K562 (cell line): ENCODE data around the gene SLC26A1. TPM values are rescaled to one million over a fixed set of nuclear protein-coding genes. Genes with fewer than 3 reads are reported as not detected.
"Not testable (repeated sequence)": the region's sequence is repeated elsewhere in the genome, so short reads cannot be mapped to it uniquely, and the experiment has no call there.

Source experiments
- ATAC-seq: fragments of 200-7000 bp; cut with Tn5 transposase; 3 replicates; pipeline ENCODE4 v1.9.1; 2020; ENCODE audit warnings: moderate library complexity
- BruUV-seq: library from RNA; stranded (reverse); fragments of 400-500 nt; replicated peaks from 2 replicates; lab custom pipeline; 2021; lab: Mats Ljungman, UMichigan
- CTCF ChIA-PET: fragments of 300-600 bp; formaldehyde crosslinking; extraction: SDS; loops from one replicate; lab custom pipeline; 2021; ENCODE audit warnings: low intra/inter-chr PET ratio; lab: Yijun Ruan, JAX
- POLR2A ChIA-PET: fragments of 300-600, 350-650 bp; sonication (Branson Sonifier 250); formaldehyde crosslinking; extraction: SDS; loops from one replicate; lab custom pipeline; 2021; ENCODE audit warnings: antibody characterized with exemption, inconsistent platforms; lab: Yijun Ruan, JAX
- DNase-seq, 4 experiments: peaks; one replicate each; pipeline versions ENCODE4 v3.0.0 to v3.0.0-alpha.2; 2011 to 2018; ENCODE audit warnings: low spot score in 3 of 4, mixed read lengths in 3 of 4; ENCODE audit errors: extremely low read depth in 1 of 4
- FAIRE-seq: peaks from 2 replicates; lab custom pipeline; 2011; peaks lifted over from hg19 to GRCh38; lab: Jason Lieb, UNC
- H2AFZ ChIP-seq: 2 replicates; pipeline ENCODE4 v1.6.0; 2011; ENCODE audit warnings: low read depth, low read length, control low read depth, inconsistent platforms
- H3K27ac ChIP-seq: fragments of 200-600 bp; 3 replicates; pipeline ENCODE4 v1.8.0; 2011; ENCODE audit warnings: low read depth, mild to moderate bottlenecking, control low read depth, inconsistent platforms, low read length, moderate library complexity, mixed read lengths; ENCODE audit errors: extremely low read depth
- H3K27me3 ChIP-seq, 2 experiments: fragments of 300-600 bp in 1 of 2; 2 replicates in 1 of 2; 3 replicates in 1 of 2; pipeline versions ENCODE4 v1.6.0 to v1.8.0; 2011; ENCODE audit warnings: inconsistent platforms in 2 of 2, low read length in 2 of 2, mild to moderate bottlenecking in 1 of 2, mixed read lengths in 1 of 2, moderate library complexity in 1 of 2; ENCODE audit not compliant: control insufficient read depth in 2 of 2, insufficient read depth in 2 of 2
- H3K36me3 ChIP-seq: fragments of 300-600 bp; 3 replicates; pipeline ENCODE4 v1.8.0; 2011; ENCODE audit warnings: mild to moderate bottlenecking, low read length, inconsistent platforms; ENCODE audit not compliant: control insufficient read depth, insufficient read depth
- H3K4me1 ChIP-seq, 2 experiments: fragments of 200-600 bp in 1 of 2; replicated peaks in 1 of 2; 2 replicates in 1 of 2; 3 replicates in 1 of 2; pipeline versions ENCODE4 v1.5.1 to v1.8.0; 2011; ENCODE audit warnings: inconsistent platforms in 2 of 2, low read length in 2 of 2, mild to moderate bottlenecking in 1 of 2, mixed read lengths in 1 of 2, moderate library complexity in 1 of 2; ENCODE audit not compliant: control insufficient read depth in 2 of 2, insufficient read depth in 2 of 2
- H3K4me2 ChIP-seq: 2 replicates; pipeline ENCODE4 v1.6.1; 2011; ENCODE audit warnings: low read length, control low read depth, inconsistent platforms, mixed read lengths; ENCODE audit not compliant: insufficient read depth
- H3K4me3 ChIP-seq: fragments of 200-600 bp; sonication (generic), shearing (Covaris generic); 2 replicates; pipeline ENCODE4 v1.5.1; 2016; ENCODE audit warnings: control low read depth, inconsistent platforms
- H3K79me2 ChIP-seq: fragments of 200-600 bp; 3 replicates; pipeline ENCODE4 v1.8.0; 2011; ENCODE audit warnings: low read length, inconsistent platforms; ENCODE audit not compliant: control insufficient read depth, insufficient read depth
- H3K9ac ChIP-seq, 2 experiments: 2 replicates each; pipeline versions ENCODE4 v1.6.0 to v1.6.1; 2011; ENCODE audit warnings: low read depth in 2 of 2, low read length in 2 of 2, control low read depth in 1 of 2, inconsistent platforms in 1 of 2, mild to moderate bottlenecking in 1 of 2, mixed read lengths in 1 of 2; ENCODE audit not compliant: insufficient read depth in 1 of 2
- H3K9me1 ChIP-seq: one replicate; pipeline ENCODE4 v1.6.0; 2011; ENCODE audit warnings: inconsistent platforms, mild to moderate bottlenecking, low read length, moderate library complexity; ENCODE audit not compliant: control insufficient read depth, insufficient read depth
- H3K9me3 ChIP-seq: replicated peaks from 2 replicates; pipeline ENCODE4 v1.5.1; 2011; ENCODE audit warnings: low read depth, low read length, inconsistent platforms; ENCODE audit not compliant: control insufficient read depth, insufficient read depth
- H4K20me1 ChIP-seq: replicated peaks from 2 replicates; pipeline ENCODE4 v1.6.1; 2011; ENCODE audit warnings: low read length, inconsistent platforms, mixed read lengths; ENCODE audit not compliant: control insufficient read depth, insufficient read depth
- C11orf30 ChIP-seq: fragments of 450-650 bp; IDR thresholded peaks from 2 replicates; pipeline ENCODE4 v1.6.1; 2016; ENCODE audit warnings: low read depth, mild to moderate bottlenecking
- EP400 ChIP-seq: fragments of 450-650 bp; IDR thresholded peaks from 2 replicates; pipeline ENCODE4 v1.6.1; 2017; ENCODE audit warnings: antibody characterized with exemption, mild to moderate bottlenecking, moderate library complexity
- HDAC2 ChIP-seq: fragments of 450-650 bp; IDR thresholded peaks from 2 replicates; pipeline ENCODE4 v1.6.1; 2016; ENCODE audit warnings: mild to moderate bottlenecking
- L3MBTL2 ChIP-seq: fragments of 450-650 bp; IDR thresholded peaks from 2 replicates; pipeline ENCODE4 v1.6.1; 2016; ENCODE audit warnings: mild to moderate bottlenecking, moderate library complexity
- MAFG ChIP-seq: fragments of 450-650 bp; conservative IDR thresholded peaks from 2 replicates; pipeline ENCODE4 v1.6.1; 2016; ENCODE audit warnings: missing genetic modification characterization, missing compliant biosample characterization
- NFYB ChIP-seq: IDR thresholded peaks from 2 replicates; pipeline ENCODE4 v1.6.1; 2011; ENCODE audit warnings: mild to moderate bottlenecking, moderate library complexity; ENCODE audit not compliant: insufficient read length; ENCODE audit errors: extremely low read depth
- RBM15 ChIP-seq: fragments of 200-400 bp; formaldehyde crosslinking; IDR thresholded peaks from 2 replicates; pipeline ENCODE4 v1.6.1; 2018; ENCODE audit warnings: mild to moderate bottlenecking, low read length, moderate library complexity; ENCODE audit not compliant: insufficient read depth
- ZBTB33 ChIP-seq: sonication (generic); formaldehyde crosslinking; IDR thresholded peaks from 2 replicates; pipeline ENCODE4 v1.8.1; 2023; ENCODE audit warnings: mild to moderate bottlenecking, missing genetic modification reagents
- ZNF175 ChIP-seq: fragments of 200-800 bp; sonication (Bioruptor generic); IDR thresholded peaks from 2 replicates; pipeline ENCODE4 v1.6.1; 2016; ENCODE audit warnings: low read depth, mild to moderate bottlenecking, missing genetic modification characterization, missing compliant biosample characterization
- ZNF395 ChIP-seq: fragments of 200-800 bp; sonication (Bioruptor generic); IDR thresholded peaks from 2 replicates; pipeline ENCODE4 v1.6.1; 2017; ENCODE audit warnings: missing genetic modification characterization, missing compliant biosample characterization
- WGBS: fragments of 100-300 bp; shearing (Covaris generic); methylation state at CpG from one replicate; pipeline ENCODE4 v1.1.6; 2016; ENCODE audit warnings: low coverage, mixed read lengths; ENCODE audit not compliant: insufficient coverage; ENCODE audit errors: missing lambda C conversion rate; 5-methylcytosine and 5-hydroxymethylcytosine counted together
- in situ Hi-C: fragments of 300-500 bp; cut with MboI; formaldehyde crosslinking; loops from 4 replicates; pipeline ENCODE4 v1.15.0; 2018; ENCODE audit warnings: inconsistent platforms, mixed read lengths
- intact Hi-C: fragments of 100-400 bp; cut with micrococcal nuclease; formaldehyde crosslinking; loops from 2 replicates; pipeline ENCODE4 v1.14.2; 2022
- polyA plus RNA-seq, 8 experiments: library from polyadenylated mRNA; depleted of rRNA in 4 of 8; stranded (reverse) in 5 of 8; unstranded in 3 of 8; fragments of >200 nt; fragmentation: Nextera tagmentation in 2 of 8; fragmentation: Illumina TruSeq in 1 of 8; extraction: Ambion mirVana in 2 of 8; extraction: Trizol in 1 of 8; gene quantifications; 2 replicates each; pipeline versions ENCODE4 v1.2.1 to v1.2.3, GENCODE V29; 2011 to 2014; ENCODE audit warnings: inconsistent platforms in 1 of 8, missing spikeins in 1 of 8
- total RNA-seq, 7 experiments: library from RNA; depleted of rRNA in 6 of 7; stranded (reverse); fragments of >200 nt in 6 of 7; fragmentation: Illumina TruSeq in 2 of 7; extraction: Trizol in 2 of 7; gene quantifications; 2 replicates each; pipeline versions ENCODE4 v1.2.1 to v1.2.3, GENCODE V29; 2011 to 2021; ENCODE audit warnings: low replicate concordance in 1 of 7

Gene SLC26A1
- total and polyA plus RNA-seq, 9 of the 15 experiments (the other 6 are each of a cell fraction or from before 2014, with no cell fraction given) = 0.11 to 4.2 (median 0.95) TPM

GRCh38 chr4:978957-979701 lies 14.1 kb downstream of the SLC26A1 start (continued):
- TF ChIP-seq MAFG (tag) (peak; percentile 37; the same call in 1 of the 2 replicates), RBM15 (no peak), L3MBTL2 (peak; percentile 70), ZNF175 (CRISPR knock-in tag) (0 out of 2 replicates have a peak, but pooled peaks have one; percentile 35), ZNF395 (CRISPR knock-in tag) (peak; percentile 66; the same call in 1 of the 2 replicates), NFYB (no peak), HDAC2 (0 out of 2 replicates have a peak, but pooled peaks have one; percentile 30), C11orf30 (peak; percentile 64; the same call in 1 of the 2 replicates), ZBTB33 (CRISPR knock-in tag) (0 out of 2 replicates have a peak, but pooled peaks have one; percentile 25), EP400 (peak; percentile 40; the same call in 1 of the 2 replicates)

DNA sequence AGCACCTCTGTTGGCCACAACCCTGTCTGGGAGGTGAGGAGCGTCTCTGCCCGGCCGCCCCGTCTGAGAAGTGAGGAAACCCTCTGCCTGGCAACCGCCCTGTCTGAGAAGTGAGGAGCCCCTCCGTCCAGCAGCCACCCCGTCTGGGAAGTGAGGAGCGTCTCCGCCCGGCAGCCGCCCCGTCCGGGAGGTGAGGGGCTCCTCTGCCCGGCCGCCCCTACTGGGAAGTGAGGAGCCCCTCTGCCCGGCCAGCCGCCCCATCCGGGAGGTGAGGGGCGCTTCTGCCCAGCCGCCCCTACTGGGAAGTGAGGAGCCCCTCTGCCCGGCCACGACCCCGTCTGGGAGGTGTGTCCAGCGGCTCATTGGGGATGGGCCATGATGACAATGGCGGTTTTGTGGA lies 17.2 kb downstream of the SLC26A1 start:
- intact Hi-C loops, H3K9ac ChIP-seq, H4K20me1 ChIP-seq, H3K27ac ChIP-seq, ATAC-seq, POLR2A ChIA-PET, H3K4me2 ChIP-seq, FAIRE-seq, DNase-seq, H3K9me1 ChIP-seq, BruUV-seq, H3K27me3 ChIP-seq, in situ Hi-C loops, H3K9me3 ChIP-seq, H2AFZ ChIP-seq, H3K36me3 ChIP-seq, H3K4me3 ChIP-seq, CTCF ChIA-PET: not testable (repeated sequence)
- H3K4me1 ChIP-seq = peaks cover 18 to 60% of the 10 kb centered on the region in 2 experiments
- no CpG with 5 or more reads among the region's 25 CpGs for WGBS
- peaks cover 13% of the 10 kb centered on the region; the same call in 2 of the 3 replicates for H3K79me2 ChIP-seq
